Lower leg skin (tissue), 4 donors: ENCODE results near the gene AUTS2. TPM values are rescaled to one million over a fixed set of nuclear protein-coding genes. Genes with fewer than 3 reads are reported as not detected.

Source experiments
- DNase-seq, 2 donors: peaks; one replicate each; pipeline ENCODE4 v3.0.0-alpha.2; 2019; ENCODE audit warnings: low spot score in 2 of 2
- H3K4me3 ChIP-seq: fragments of 200-600 bp; sonication (generic); 2 replicates; pipeline ENCODE4 v1.5.1; 2017; ENCODE audit warnings: mild to moderate bottlenecking, low read depth; ENCODE audit not compliant: poor library complexity, severe bottlenecking
- CTCF ChIP-seq, 3 donors: fragments of 450-650 bp; IDR thresholded peaks; one replicate each; pipeline ENCODE4 v1.5.1; 2016; ENCODE audit warnings: antibody characterized with exemption in 3 of 3, mild to moderate bottlenecking in 3 of 3, moderate library complexity in 2 of 3
- POLR2A ChIP-seq, 2 donors: fragments of 450-650 bp; IDR thresholded peaks; one replicate each; pipeline ENCODE4 v1.6.1; 2016 to 2017; ENCODE audit warnings: antibody characterized with exemption in 2 of 2, mild to moderate bottlenecking in 1 of 2, moderate library complexity in 1 of 2
- WGBS, 2 donors: methylation state at CpG; one replicate each; pipeline ENCODE4 v1.1.5; 2018; 5-methylcytosine and 5-hydroxymethylcytosine counted together
- intact Hi-C: fragments of 100-400 bp; cut with DNase I; formaldehyde crosslinking; loops from one replicate; pipeline ENCODE4 v1.15.0; 2023; ENCODE audit warnings: low total_unique reads
- total RNA-seq, 4 donors: library from RNA; depleted of rRNA; stranded (reverse); fragments of >200 nt; gene quantifications; one replicate each; pipeline ENCODE4 v1.1.0, GENCODE V29; 2016

The AUTS2 gene
- total RNA-seq, 4 donors from 2014 or later = 30.8 to 41.9 (median 40.5) TPM

- intact Hi-C loops = loop anchor here (10.0 kb wide), 1 partner anchor 1291 kb away; no protein-coding TSS in a partner anchor
- no peak for DNase-seq
- WGBS, 2 donors = 79 to 81% methylated on average over 2 of the region's 2 CpGs
- TF ChIP-seq CTCF (IDR thresholded peaks at IDR 0.05) (no peak), POLR2A (IDR thresholded peaks at IDR 0.05) (no peak)
- no peak overlapping the region for H3K4me3 ChIP-seq
Observed at GRCh38 chr7:69653806-69654205, 55.5 kb downstream of the AUTS2 start.

GRCh38 chr7:69654381-69654780 lies 56.1 kb downstream of the AUTS2 start:
- TF ChIP-seq CTCF (IDR thresholded peaks at IDR 0.05) (no peak), POLR2A (IDR thresholded peaks at IDR 0.05) (no peak)
- intact Hi-C loops = loop anchor here (10.0 kb wide), 1 partner anchor 1290 kb away; no protein-coding TSS in a partner anchor
- peak in 1 of 2 donors; percentile 23 for DNase-seq
- no peak overlapping the region for H3K4me3 ChIP-seq
- WGBS, 2 donors = 32 to 42% methylated on average over 2 of the region's 2 CpGs

- no peak overlapping the region for H3K4me3 ChIP-seq
- 68 to 70% methylated on average over 6 of the region's 6 CpGs for WGBS, 2 donors
- DNase-seq = no peak
- intact Hi-C loops = loop anchor here (10.0 kb wide), 1 partner anchor 1290 kb away; no protein-coding TSS in a partner anchor
- no peak for TF ChIP-seq CTCF (IDR thresholded peaks at IDR 0.05)
- no peak for TF ChIP-seq POLR2A (IDR thresholded peaks at IDR 0.05)
Observed at GRCh38 chr7:69654849-69655707, 56.8 kb downstream of the AUTS2 start.

GRCh38 chr7:69656077-69656476 lies 57.8 kb downstream of the AUTS2 start:
- TF ChIP-seq CTCF (IDR thresholded peaks at IDR 0.05) (no peak), POLR2A (IDR thresholded peaks at IDR 0.05) (no peak)
- intact Hi-C loops = loop anchor here (10.0 kb wide), 1 partner anchor 1289 kb away; no protein-coding TSS in a partner anchor
- WGBS, 2 donors = 90 to 91% methylated on average over 2 of the region's 2 CpGs
- no peak overlapping the region for H3K4me3 ChIP-seq
- no peak for DNase-seq

GRCh38 chr7:69656890-69657289 lies 58.6 kb downstream of the AUTS2 start:
- TF ChIP-seq POLR2A (IDR thresholded peaks at IDR 0.05) = no peak
- TF ChIP-seq CTCF (IDR thresholded peaks at IDR 0.05) = no peak
- WGBS, 2 donors = 21 to 32% methylated on average over 5 of the region's 5 CpGs
- peak; percentile 61 to 91 for DNase-seq
- no peak overlapping the region for H3K4me3 ChIP-seq
- intact Hi-C loops = loop anchor here (10.0 kb wide), 1 partner anchor 1288 kb away; no protein-coding TSS in a partner anchor
